HepG2 (cell line): ENCODE measurements around the gene TXNDC11. TPM values are rescaled to one million over a fixed set of nuclear protein-coding genes. Genes with fewer than 3 reads are reported as not detected.

Experiments
- ATAC-seq: fragments of 200-7000 bp; cut with Tn5 transposase; 3 replicates; pipeline ENCODE4 v1.9.1; 2020; ENCODE audit warnings: mild to moderate bottlenecking, moderate library complexity
- BruUV-seq: library from RNA; stranded (reverse); fragments of 400-500 nt; replicated peaks from 2 replicates; lab custom pipeline; 2021; lab: Mats Ljungman, UMichigan
- CTCF ChIA-PET: fragments of 300-600 bp; formaldehyde crosslinking; extraction: SDS; loops from one replicate; lab custom pipeline; 2021; ENCODE audit warnings: low total read pairs, inconsistent platforms, low intra/inter-chr PET ratio; lab: Yijun Ruan, JAX
- POLR2A ChIA-PET: fragments of 350-600 bp; sonication (Branson Sonifier 250); formaldehyde crosslinking; loops from one replicate; lab custom pipeline; 2020; ENCODE audit warnings: antibody characterized with exemption, inconsistent platforms; lab: Yijun Ruan, JAX
- DNase-seq: peaks from one replicate; pipeline ENCODE4 v3.0.0-alpha.2; 2015; ENCODE audit warnings: low spot score
- FAIRE-seq: peaks from 3 replicates; lab custom pipeline; 2011; peaks lifted over from hg19 to GRCh38; lab: Jason Lieb, UNC
- H2AFZ ChIP-seq: one replicate; pipeline ENCODE4 v1.6.1; 2011; ENCODE audit warnings: low read length, inconsistent platforms
- H3K27ac ChIP-seq: fragments of 300-600 bp; 3 replicates; pipeline ENCODE4 v1.8.0; 2011; ENCODE audit warnings: mixed run types, mild to moderate bottlenecking, mixed read lengths, low read length, inconsistent platforms; ENCODE audit not compliant: insufficient read depth; ENCODE audit errors: extremely low read length
- H3K27me3 ChIP-seq, 2 experiments: fragments of 200-600 bp in 1 of 2; 2 replicates in 1 of 2; 3 replicates in 1 of 2; pipeline versions ENCODE4 v1.6.0 to v1.8.0; 2011; ENCODE audit warnings: low read length in 2 of 2, mild to moderate bottlenecking in 2 of 2, moderate library complexity in 2 of 2, inconsistent platforms in 1 of 2; ENCODE audit not compliant: insufficient read depth in 2 of 2, control insufficient read depth in 1 of 2
- H3K36me3 ChIP-seq, 2 experiments: fragments of 200-600 bp in 1 of 2; replicated peaks in 1 of 2; 2 replicates in 1 of 2; 3 replicates in 1 of 2; pipeline versions ENCODE4 v1.5.1 to v1.8.0; 2011; ENCODE audit warnings: low read length in 2 of 2, inconsistent platforms in 1 of 2; ENCODE audit not compliant: insufficient read depth in 2 of 2, control insufficient read depth in 1 of 2
- H3K4me1 ChIP-seq: 2 replicates; pipeline ENCODE4 v1.5.1; 2012; ENCODE audit warnings: low read length, inconsistent platforms; ENCODE audit not compliant: insufficient read depth
- H3K4me2 ChIP-seq: 2 replicates; pipeline ENCODE4 v1.6.0; 2011; ENCODE audit warnings: low read depth, low read length, inconsistent platforms
- H3K4me3 ChIP-seq, 3 experiments: fragments of 200-600 bp in 1 of 3; sonication (generic), shearing (Covaris generic) in 1 of 3; replicated peaks in 1 of 3; 2 replicates each; pipeline ENCODE4 v1.5.1; 2011 to 2016; ENCODE audit warnings: low read length in 3 of 3, inconsistent platforms in 2 of 3, low read depth in 2 of 3, mild to moderate bottlenecking in 2 of 3, control low read depth in 1 of 3, mixed read lengths in 1 of 3; ENCODE audit not compliant: insufficient read depth in 1 of 3
- H3K79me2 ChIP-seq: one replicate; pipeline ENCODE4 v1.6.1; 2011; ENCODE audit warnings: low read length, inconsistent platforms; ENCODE audit not compliant: insufficient read depth
- H3K9ac ChIP-seq: 2 replicates; pipeline ENCODE4 v1.6.0; 2011; ENCODE audit warnings: mild to moderate bottlenecking, low read depth, low read length, inconsistent platforms; ENCODE audit not compliant: insufficient read depth
- H3K9me3 ChIP-seq: 2 replicates; pipeline ENCODE4 v1.5.1; 2012; ENCODE audit warnings: mild to moderate bottlenecking, low read length
- H4K20me1 ChIP-seq: 2 replicates; pipeline ENCODE4 v1.6.0; 2011; ENCODE audit warnings: inconsistent platforms, mild to moderate bottlenecking, low read length, moderate library complexity; ENCODE audit not compliant: insufficient read depth
- FOXO1 ChIP-seq: sonication (generic); formaldehyde crosslinking; IDR thresholded peaks from 2 replicates; pipeline ENCODE4 v1.4.0; 2020; ENCODE audit warnings: missing genetic modification reagents
- HOXA3 ChIP-seq: sonication (generic); formaldehyde crosslinking; IDR thresholded peaks from 2 replicates; pipeline ENCODE4 v1.5.0; 2020; ENCODE audit warnings: missing genetic modification reagents
- POGZ ChIP-seq: sonication (generic); formaldehyde crosslinking; IDR thresholded peaks from 2 replicates; pipeline ENCODE4 v1.4.0; 2020; ENCODE audit warnings: mild to moderate bottlenecking, missing genetic modification reagents
- RFXAP ChIP-seq: sonication (generic); formaldehyde crosslinking; IDR thresholded peaks from 2 replicates; pipeline ENCODE4 v1.4.0; 2020; ENCODE audit warnings: missing genetic modification reagents, borderline replicate concordance
- STAG1 ChIP-seq: sonication (generic); formaldehyde crosslinking; IDR thresholded peaks from 2 replicates; pipeline ENCODE4 v1.4.0; 2020; ENCODE audit warnings: missing genetic modification reagents
- SYNCRIP ChIP-seq: fragments of 200-400 bp; formaldehyde crosslinking; IDR thresholded peaks from 2 replicates; pipeline ENCODE4 v1.6.1; 2018; ENCODE audit warnings: mild to moderate bottlenecking, low read depth, low read length; ENCODE audit not compliant: insufficient read depth
- ZBTB42 ChIP-seq: sonication (generic); formaldehyde crosslinking; IDR thresholded peaks from 2 replicates; pipeline ENCODE4 v1.5.0; 2020; ENCODE audit warnings: mild to moderate bottlenecking, missing genetic modification reagents
- ZBTB7B ChIP-seq: sonication (generic); formaldehyde crosslinking; IDR thresholded peaks from 2 replicates; pipeline ENCODE4 v1.4.0; 2020; ENCODE audit warnings: missing genetic modification reagents
- ZFP82 ChIP-seq: sonication (generic); formaldehyde crosslinking; IDR thresholded peaks from 2 replicates; pipeline ENCODE4 v1.5.1; 2020; ENCODE audit warnings: mild to moderate bottlenecking, missing genetic modification reagents, borderline replicate concordance
- ZNF101 ChIP-seq: sonication (generic); formaldehyde crosslinking; IDR thresholded peaks from 2 replicates; pipeline ENCODE4 v1.4.0; 2020; ENCODE audit warnings: mild to moderate bottlenecking, low read depth, missing genetic modification reagents, borderline replicate concordance
- ZNF430 ChIP-seq: sonication (generic); formaldehyde crosslinking; IDR thresholded peaks from 2 replicates; pipeline ENCODE4 v1.9.0; 2021; ENCODE audit warnings: mild to moderate bottlenecking, missing genetic modification reagents
- ZNF558 ChIP-seq: sonication (generic); formaldehyde crosslinking; IDR thresholded peaks from 2 replicates; pipeline ENCODE4 v1.9.0; 2022; ENCODE audit warnings: mild to moderate bottlenecking, missing genetic modification reagents, borderline replicate concordance
- ZNF563 ChIP-seq: sonication (generic); formaldehyde crosslinking; IDR thresholded peaks from 2 replicates; pipeline ENCODE4 v1.8.0; 2022; ENCODE audit warnings: mild to moderate bottlenecking, moderate library complexity, missing genetic modification reagents
- ZNF713 ChIP-seq: sonication (generic); formaldehyde crosslinking; IDR thresholded peaks from 2 replicates; pipeline ENCODE4 v1.4.0; 2020; ENCODE audit warnings: mild to moderate bottlenecking, missing genetic modification reagents
- WGBS: methylation state at CpG from one replicate; pipeline ENCODE4 v1.1.6; 2017; ENCODE audit warnings: low lambda C conversion rate; 5-methylcytosine and 5-hydroxymethylcytosine counted together
- in situ Hi-C: cut with HindIII; loops from 2 replicates; pipeline ENCODE4 v1.10.0; 2017; ENCODE audit warnings: low pct_unique_long_range_greater_than_20kb; ENCODE audit not compliant: extremely low pct_ligation_motif_present
- intact Hi-C: fragments of 100-400 bp; cut with micrococcal nuclease; formaldehyde crosslinking; loops from one replicate; pipeline ENCODE4 v1.10.0; 2022; ENCODE audit not compliant: unreplicated experiment
- polyA plus RNA-seq, 8 experiments: library from polyadenylated mRNA; depleted of rRNA in 3 of 8; stranded (reverse) in 7 of 8; unstranded in 1 of 8; fragments of >200 nt; fragmentation: Illumina TruSeq in 4 of 8; extraction: Trizol in 4 of 8; gene quantifications; 2 replicates each; pipeline versions ENCODE4 v1.2.1 to v1.2.3, GENCODE V29; 2011 to 2016; ENCODE audit warnings: low read depth in 4 of 8, missing spikeins in 1 of 8, mixed read lengths in 1 of 8; ENCODE audit not compliant: insufficient read depth in 1 of 8
- total RNA-seq, 5 experiments: library from RNA; depleted of rRNA; stranded (reverse); fragments of >200 nt; fragmentation: Illumina TruSeq; extraction: Trizol; gene quantifications; 2 replicates each; pipeline ENCODE4 v1.2.3, GENCODE V29; 2016; ENCODE audit warnings: low read depth in 1 of 5
- TF ChIP-seq, protein P1 (sequence below): sonication (generic); formaldehyde crosslinking; IDR thresholded peaks from 2 replicates; pipeline ENCODE4 v1.4.0; 2020; ENCODE audit warnings: missing genetic modification reagents
- TF ChIP-seq, protein P2 (sequence below): sonication (generic); formaldehyde crosslinking; IDR thresholded peaks from 2 replicates; pipeline ENCODE4 v1.5.0; 2020; ENCODE audit warnings: missing genetic modification reagents, mild to moderate bottlenecking, borderline replicate concordance
- TF ChIP-seq, protein P3 (sequence below): sonication (generic); formaldehyde crosslinking; IDR thresholded peaks from 2 replicates; pipeline ENCODE4 v1.4.0; 2020; ENCODE audit warnings: missing genetic modification reagents

TXNDC11 gene
- total and polyA plus RNA-seq, 2 of the 13 experiments (the other 11 are each of a cell fraction or from before 2014, with no cell fraction given): 74.9 to 123 TPM

DNA sequence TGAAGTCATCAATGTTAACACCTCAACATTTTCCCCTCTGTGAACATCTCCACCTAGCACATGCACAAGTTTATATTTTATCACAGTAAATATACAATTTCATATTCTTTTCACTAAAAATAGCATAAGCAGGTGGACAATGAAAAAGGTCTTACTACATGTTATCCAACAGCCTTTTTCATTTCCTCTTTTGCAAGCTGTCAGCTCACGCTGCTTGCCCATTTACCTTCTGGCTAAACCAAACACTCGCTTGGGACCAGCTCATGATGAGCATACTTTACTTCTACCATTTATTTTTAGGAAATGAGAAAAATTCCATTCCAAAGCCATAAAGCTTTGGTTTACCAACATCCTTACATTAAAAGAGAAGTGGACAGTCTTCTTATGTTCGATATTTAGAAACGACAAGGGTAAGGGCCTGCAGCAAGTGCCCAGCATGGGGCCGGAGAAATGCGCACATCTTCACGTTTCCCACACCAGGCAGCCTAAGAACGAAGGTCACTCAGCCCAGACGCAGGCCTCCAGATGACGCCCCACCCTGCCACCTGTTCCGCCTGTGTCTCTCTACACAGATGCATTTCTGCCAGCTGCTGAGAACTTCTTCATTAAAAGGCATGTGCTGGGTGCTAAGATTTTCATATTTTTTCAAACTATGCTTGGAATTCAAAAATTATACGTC, 60.5 kb downstream of the TXNDC11 start:
- DNase-seq: no peak
- ChIA-PET CTCF (no interaction called here), POLR2A (no interaction called here)
- Histone ChIP-seq H3K79me2 (no peaks in the 10 kb centered on the region), H4K20me1 (no peaks in the 10 kb centered on the region; the same call in 1 of the 2 replicates), H3K36me3 (peaks cover 53 to 100% of the 10 kb centered on the region in 2 experiments), H3K4me2 (no peak overlapping the region), H3K9me3 (no peaks in the 10 kb centered on the region), H3K27ac (no peak overlapping the region), H3K4me3 (no peak overlapping the region), H3K27me3 (no peaks in the 10 kb centered on the region), H3K4me1 (no peaks in the 10 kb centered on the region), H3K9ac (no peak overlapping the region), H2AFZ (no peak overlapping the region)
- ATAC-seq: no peak
- FAIRE-seq: no peak
- intact Hi-C loops: no loop called here
- WGBS: 98% methylated on average over 12 of the region's 12 CpGs
- no TSS peak for BruUV-seq
- TF ChIP-seq ZNF558 (no peak), ZNF563 (no peak), POGZ (CRISPR knock-in tag) (no peak), STAG1 (CRISPR knock-in tag) (no peak), ZBTB42 (CRISPR knock-in tag) (no peak), ZNF430 (no peak), SYNCRIP (no peak), ZNF713 (no peak), RFXAP (CRISPR knock-in tag) (no peak), ZFP82 (CRISPR knock-in tag) (no peak), ZNF101 (CRISPR knock-in tag) (no peak), ZBTB7B (CRISPR knock-in tag) (no peak), FOXO1 (CRISPR knock-in tag) (no peak), HOXA3 (CRISPR knock-in tag) (no peak)
- TF ChIP-seq, protein P1, sequence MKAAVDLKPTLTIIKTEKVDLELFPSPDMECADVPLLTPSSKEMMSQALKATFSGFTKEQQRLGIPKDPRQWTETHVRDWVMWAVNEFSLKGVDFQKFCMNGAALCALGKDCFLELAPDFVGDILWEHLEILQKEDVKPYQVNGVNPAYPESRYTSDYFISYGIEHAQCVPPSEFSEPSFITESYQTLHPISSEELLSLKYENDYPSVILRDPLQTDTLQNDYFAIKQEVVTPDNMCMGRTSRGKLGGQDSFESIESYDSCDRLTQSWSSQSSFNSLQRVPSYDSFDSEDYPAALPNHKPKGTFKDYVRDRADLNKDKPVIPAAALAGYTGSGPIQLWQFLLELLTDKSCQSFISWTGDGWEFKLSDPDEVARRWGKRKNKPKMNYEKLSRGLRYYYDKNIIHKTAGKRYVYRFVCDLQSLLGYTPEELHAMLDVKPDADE (CRISPR knock-in tag): no peak
- TF ChIP-seq, protein P2, sequence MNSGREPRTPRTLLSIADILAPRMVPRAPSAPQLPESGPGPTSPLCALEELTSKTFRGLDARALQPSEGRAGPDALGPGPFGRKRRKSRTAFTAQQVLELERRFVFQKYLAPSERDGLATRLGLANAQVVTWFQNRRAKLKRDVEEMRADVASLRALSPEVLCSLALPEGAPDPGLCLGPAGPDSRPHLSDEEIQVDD (CRISPR knock-in tag): no peak
- TF ChIP-seq, protein P3, sequence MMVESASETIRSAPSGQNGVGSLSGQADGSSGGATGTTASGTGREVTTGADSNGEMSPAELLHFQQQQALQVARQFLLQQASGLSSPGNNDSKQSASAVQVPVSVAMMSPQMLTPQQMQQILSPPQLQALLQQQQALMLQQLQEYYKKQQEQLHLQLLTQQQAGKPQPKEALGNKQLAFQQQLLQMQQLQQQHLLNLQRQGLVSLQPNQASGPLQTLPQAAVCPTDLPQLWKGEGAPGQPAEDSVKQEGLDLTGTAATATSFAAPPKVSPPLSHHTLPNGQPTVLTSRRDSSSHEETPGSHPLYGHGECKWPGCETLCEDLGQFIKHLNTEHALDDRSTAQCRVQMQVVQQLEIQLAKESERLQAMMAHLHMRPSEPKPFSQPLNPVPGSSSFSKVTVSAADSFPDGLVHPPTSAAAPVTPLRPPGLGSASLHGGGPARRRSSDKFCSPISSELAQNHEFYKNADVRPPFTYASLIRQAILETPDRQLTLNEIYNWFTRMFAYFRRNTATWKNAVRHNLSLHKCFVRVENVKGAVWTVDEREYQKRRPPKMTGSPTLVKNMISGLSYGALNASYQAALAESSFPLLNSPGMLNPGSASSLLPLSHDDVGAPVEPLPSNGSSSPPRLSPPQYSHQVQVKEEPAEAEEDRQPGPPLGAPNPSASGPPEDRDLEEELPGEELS (CRISPR knock-in tag): no peak
- in situ Hi-C loops: no loop called here
